Mesothelial cell of epicardium (in vitro differentiated cells): Measurements from ENCODE around the gene ATAD1. TPM values are rescaled to one million over a fixed set of nuclear protein-coding genes. Genes with fewer than 3 reads are reported as not detected.

Experiments used
- DNase-seq, 2 experiments: peaks; one replicate each; pipeline ENCODE4 v3.0.0; 2021; ENCODE audit warnings: low spot score in 2 of 2; ENCODE audit not compliant: unreplicated experiment in 2 of 2
- H3K27ac Mint-ChIP-seq: 2 replicates; pipeline ENCODE4 v1.8.0; 2021; ENCODE audit warnings: mixed read lengths
- H3K27me3 Mint-ChIP-seq: 2 replicates; pipeline ENCODE4 v1.8.0; 2021; ENCODE audit warnings: low read depth, mixed read lengths
- H3K36me3 Mint-ChIP-seq: 2 replicates; pipeline ENCODE4 v1.8.0; 2021; ENCODE audit warnings: mixed read lengths
- H3K4me1 Mint-ChIP-seq: 2 replicates; pipeline ENCODE4 v1.8.0; 2021; ENCODE audit warnings: mixed read lengths
- H3K4me3 Mint-ChIP-seq: 2 replicates; pipeline ENCODE4 v1.8.0; 2021; ENCODE audit warnings: mild to moderate bottlenecking, moderate library complexity, mixed read lengths
- H3K9me3 Mint-ChIP-seq: 2 replicates; pipeline ENCODE4 v1.8.0; 2021; ENCODE audit warnings: mixed read lengths
- CTCF ChIP-seq: fragments of 200-600 bp; sonication (generic); IDR thresholded peaks from one replicate; pipeline ENCODE4 v1.5.0; 2021; ENCODE audit warnings: antibody characterized with exemption; ENCODE audit not compliant: unreplicated experiment
- total RNA-seq: library from RNA; stranded (reverse); gene quantifications from 3 replicates; pipeline ENCODE4 v1.2.1, GENCODE V29; 2021

Gene ATAD1
- total RNA-seq, 1 donor from 2014 or later, result 54.3 TPM

DNA sequence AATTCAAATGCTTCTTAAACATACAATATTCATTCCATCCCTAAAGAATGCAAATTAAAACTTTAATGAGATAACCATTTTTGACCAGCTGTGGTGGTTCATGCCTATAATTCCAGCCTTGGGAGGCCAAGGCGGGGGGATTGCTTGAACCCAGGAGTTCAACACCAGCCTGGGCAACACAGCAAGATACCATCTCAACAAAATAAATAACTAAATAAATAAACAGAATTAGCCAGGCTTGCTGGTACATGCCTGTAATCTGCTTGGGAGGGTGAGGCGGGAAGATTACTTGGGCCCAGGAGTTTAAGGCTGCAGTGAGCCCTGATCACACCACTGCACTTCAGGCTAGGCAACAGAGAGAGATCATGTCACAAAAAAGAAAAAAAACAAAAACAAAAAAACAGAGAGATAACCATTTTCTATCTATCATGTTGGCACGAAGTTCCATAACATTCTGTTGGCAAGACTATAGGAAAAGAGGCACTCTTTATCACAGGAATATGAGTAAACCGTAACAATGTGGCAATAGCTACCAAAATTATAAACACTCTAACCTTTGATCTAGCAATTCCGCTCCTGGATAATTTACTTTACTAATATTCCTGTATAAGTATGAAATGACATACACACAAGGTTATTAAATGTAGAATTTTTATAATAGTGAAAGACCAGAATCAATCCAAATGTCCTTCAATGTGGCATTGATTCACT is 52.2 kb downstream of the ATAD1 start:
- DNase-seq, result no peak
- Mint-ChIP-seq H3K4me3 (no peak overlapping the region), H3K27me3 (no peaks in the 10 kb centered on the region), H3K4me1 (peaks cover 11% of the 10 kb centered on the region), H3K27ac (no peak overlapping the region), H3K9me3 (peaks cover 4% of the 10 kb centered on the region), H3K36me3 (peaks cover 38% of the 10 kb centered on the region)
- no peak for TF ChIP-seq CTCF

- no peak for TF ChIP-seq CTCF
- H3K27ac Mint-ChIP-seq, result no peak overlapping the region
- peaks cover 4% of the 10 kb centered on the region for H3K9me3 Mint-ChIP-seq
- H3K36me3 Mint-ChIP-seq, result peaks cover 40% of the 10 kb centered on the region
- no peak for DNase-seq
- H3K4me1 Mint-ChIP-seq, result peaks cover 6% of the 10 kb centered on the region
- no peaks in the 10 kb centered on the region for H3K27me3 Mint-ChIP-seq
- no peak overlapping the region for H3K4me3 Mint-ChIP-seq
Observed at GRCh38 chr10:87764072-87764934, 53.7 kb downstream of the ATAD1 start.

DNA sequence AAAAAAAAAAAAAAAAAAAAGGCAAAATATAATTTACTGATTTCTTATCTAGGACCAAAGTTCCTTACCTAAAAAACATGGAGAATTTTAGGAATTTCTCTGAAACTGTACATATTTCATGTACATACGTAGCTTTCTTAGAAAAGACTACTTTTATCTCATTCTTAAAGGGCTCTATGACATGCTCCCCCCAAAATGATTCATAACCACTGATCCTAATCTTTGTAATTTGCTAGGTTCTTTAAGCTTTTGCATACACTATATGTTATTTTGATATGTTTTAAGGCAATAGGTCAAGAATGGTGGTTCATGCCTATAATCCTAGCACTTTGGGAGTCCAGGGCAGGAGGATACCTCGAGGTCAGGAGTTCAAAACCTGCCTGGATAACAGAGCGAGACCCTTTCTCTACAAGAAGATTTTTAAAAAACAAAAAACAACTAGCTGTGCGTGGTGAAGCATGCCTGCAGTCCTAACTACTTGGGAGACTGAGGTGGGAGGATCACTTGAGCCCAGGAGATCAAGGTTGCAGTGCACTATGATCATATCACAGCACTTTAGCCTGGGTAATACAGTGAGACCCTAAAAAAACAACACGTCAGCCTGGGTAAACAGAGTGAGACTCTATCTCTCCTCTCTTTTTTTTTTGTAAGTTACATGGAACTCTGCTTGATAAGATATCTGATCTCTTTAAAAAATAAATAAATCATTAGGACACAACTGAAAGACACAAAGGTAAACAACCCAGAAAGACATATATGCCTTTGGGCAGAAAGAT is 54.8 kb downstream of the ATAD1 start:
- peaks cover 38% of the 10 kb centered on the region for H3K36me3 Mint-ChIP-seq
- H3K9me3 Mint-ChIP-seq, result peaks cover 4% of the 10 kb centered on the region
- DNase-seq, result no peak
- H3K27me3 Mint-ChIP-seq, result no peaks in the 10 kb centered on the region
- no peak overlapping the region for H3K4me3 Mint-ChIP-seq
- H3K27ac Mint-ChIP-seq, result peak overlapping the region; percentile 50
- H3K4me1 Mint-ChIP-seq, result peaks cover 6% of the 10 kb centered on the region
- no peak for TF ChIP-seq CTCF

DNA sequence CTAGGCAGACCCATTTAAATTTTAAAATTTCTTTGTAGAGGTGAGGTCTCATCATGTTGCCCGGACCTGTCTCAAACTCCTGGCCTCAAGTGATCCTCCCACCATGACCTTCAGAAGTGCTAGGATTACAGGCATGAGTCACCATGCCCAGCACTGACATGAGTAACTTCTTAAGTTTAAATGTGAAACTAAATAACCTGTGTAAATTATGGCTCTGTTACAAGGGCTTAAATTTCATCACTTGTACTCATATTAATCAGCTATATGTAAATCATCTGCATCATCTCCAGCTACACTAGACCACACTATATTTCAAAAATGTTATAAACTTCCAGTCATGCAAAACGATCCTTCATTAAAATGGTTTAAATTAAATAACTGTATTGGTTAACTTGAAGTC is 56.1 kb downstream of the ATAD1 start:
- no peak for TF ChIP-seq CTCF
- H3K9me3 Mint-ChIP-seq, result peaks cover 4% of the 10 kb centered on the region
- DNase-seq, result no peak
- H3K36me3 Mint-ChIP-seq, result peaks cover 26% of the 10 kb centered on the region
- H3K4me1 Mint-ChIP-seq, result peaks cover 6% of the 10 kb centered on the region
- H3K27me3 Mint-ChIP-seq, result no peaks in the 10 kb centered on the region
- no peak overlapping the region for H3K27ac Mint-ChIP-seq
- no peak overlapping the region for H3K4me3 Mint-ChIP-seq

DNA sequence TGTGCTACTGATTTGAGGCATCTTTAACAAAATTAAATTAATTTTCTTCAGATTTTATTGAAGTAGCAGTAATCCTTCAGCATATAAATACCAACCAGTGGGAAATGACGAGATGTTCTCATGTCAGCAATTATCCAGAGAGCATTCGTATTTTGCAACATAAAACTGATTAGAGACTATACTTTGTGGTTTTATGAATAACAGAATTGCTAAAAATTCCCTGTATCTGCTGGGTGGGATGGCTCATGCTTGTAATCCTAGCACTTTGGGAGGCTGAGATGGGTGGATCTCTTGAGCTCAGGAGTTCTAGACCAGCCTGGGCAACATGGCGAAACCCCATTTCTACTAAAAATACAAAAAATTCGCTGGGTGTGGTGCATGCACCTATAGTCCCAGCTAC is 56.9 kb downstream of the ATAD1 start:
- Mint-ChIP-seq H3K27me3 (no peaks in the 10 kb centered on the region), H3K9me3 (peaks cover 2% of the 10 kb centered on the region), H3K27ac (no peak overlapping the region), H3K4me1 (peaks cover 6% of the 10 kb centered on the region), H3K4me3 (no peak overlapping the region), H3K36me3 (peaks cover 28% of the 10 kb centered on the region)
- no peak for TF ChIP-seq CTCF
- DNase-seq, result no peak
